Suprapubic skin (tissue), 4 donors: ENCODE data around the gene DEK. TPM values are rescaled to one million over a fixed set of nuclear protein-coding genes. Genes with fewer than 3 reads are reported as not detected.
"Not testable (repeated sequence)": the region's sequence is repeated elsewhere in the genome, so short reads cannot be mapped to it uniquely, and the experiment has no call there.

Experiments
- DNase-seq, 2 donors: peaks; one replicate each; pipeline ENCODE4 v3.0.0-alpha.2; 2019; ENCODE audit warnings: low spot score in 2 of 2
- H3K27ac ChIP-seq: fragments of 200-600 bp; sonication (generic); one replicate; pipeline ENCODE4 v1.5.1; 2019
- H3K27me3 ChIP-seq: fragments of 200-600 bp; sonication (generic); one replicate; pipeline ENCODE4 v1.5.1; 2019
- H3K36me3 ChIP-seq: fragments of 200-600 bp; sonication (generic); one replicate; pipeline ENCODE4 v1.5.1; 2019
- H3K4me1 ChIP-seq: fragments of 200-600 bp; sonication (generic); one replicate; pipeline ENCODE4 v1.5.1; 2019
- H3K4me3 ChIP-seq: fragments of 200-600 bp; sonication (generic); one replicate; pipeline ENCODE4 v1.5.1; 2019; ENCODE audit warnings: mild to moderate bottlenecking
- H3K9me3 ChIP-seq: fragments of 200-600 bp; sonication (generic); one replicate; pipeline ENCODE4 v1.5.1; 2019
- CTCF ChIP-seq, 2 donors: fragments of 200-600 bp in 1 of 2; fragments of 450-650 bp in 1 of 2; sonication (generic) in 1 of 2; IDR thresholded peaks; one replicate each; pipeline ENCODE4 v1.5.1; 2016 to 2019; ENCODE audit warnings: antibody characterized with exemption in 2 of 2, mild to moderate bottlenecking in 1 of 2, moderate library complexity in 1 of 2
- EP300 ChIP-seq: sonication (generic); formaldehyde crosslinking; IDR thresholded peaks from one replicate; pipeline ENCODE4 v1.6.1; 2017; ENCODE audit warnings: antibody characterized with exemption
- POLR2A ChIP-seq, 2 donors: fragments of 450-650 bp; IDR thresholded peaks; one replicate each; pipeline ENCODE4 v1.6.1; 2017; ENCODE audit warnings: antibody characterized with exemption in 2 of 2, mild to moderate bottlenecking in 2 of 2, moderate library complexity in 2 of 2
- POLR2AphosphoS5 ChIP-seq, 3 donors: sonication (generic); formaldehyde crosslinking; IDR thresholded peaks; one replicate each; pipeline ENCODE4 v1.6.1; 2017; ENCODE audit warnings: antibody characterized with exemption in 3 of 3
- WGBS: methylation state at CpG from one replicate; pipeline ENCODE4 v1.1.5; 2018; 5-methylcytosine and 5-hydroxymethylcytosine counted together
- total RNA-seq, 4 donors: library from RNA; depleted of rRNA; stranded (reverse); fragments of >200 nt; gene quantifications; one replicate each; pipeline ENCODE4 v1.1.0, GENCODE V29; 2016

DEK gene, protein sequence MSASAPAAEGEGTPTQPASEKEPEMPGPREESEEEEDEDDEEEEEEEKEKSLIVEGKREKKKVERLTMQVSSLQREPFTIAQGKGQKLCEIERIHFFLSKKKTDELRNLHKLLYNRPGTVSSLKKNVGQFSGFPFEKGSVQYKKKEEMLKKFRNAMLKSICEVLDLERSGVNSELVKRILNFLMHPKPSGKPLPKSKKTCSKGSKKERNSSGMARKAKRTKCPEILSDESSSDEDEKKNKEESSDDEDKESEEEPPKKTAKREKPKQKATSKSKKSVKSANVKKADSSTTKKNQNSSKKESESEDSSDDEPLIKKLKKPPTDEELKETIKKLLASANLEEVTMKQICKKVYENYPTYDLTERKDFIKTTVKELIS
- 10 to 100 TPM; 57.6 to 90.3 (median 64.4) TPM for total RNA-seq

DNA sequence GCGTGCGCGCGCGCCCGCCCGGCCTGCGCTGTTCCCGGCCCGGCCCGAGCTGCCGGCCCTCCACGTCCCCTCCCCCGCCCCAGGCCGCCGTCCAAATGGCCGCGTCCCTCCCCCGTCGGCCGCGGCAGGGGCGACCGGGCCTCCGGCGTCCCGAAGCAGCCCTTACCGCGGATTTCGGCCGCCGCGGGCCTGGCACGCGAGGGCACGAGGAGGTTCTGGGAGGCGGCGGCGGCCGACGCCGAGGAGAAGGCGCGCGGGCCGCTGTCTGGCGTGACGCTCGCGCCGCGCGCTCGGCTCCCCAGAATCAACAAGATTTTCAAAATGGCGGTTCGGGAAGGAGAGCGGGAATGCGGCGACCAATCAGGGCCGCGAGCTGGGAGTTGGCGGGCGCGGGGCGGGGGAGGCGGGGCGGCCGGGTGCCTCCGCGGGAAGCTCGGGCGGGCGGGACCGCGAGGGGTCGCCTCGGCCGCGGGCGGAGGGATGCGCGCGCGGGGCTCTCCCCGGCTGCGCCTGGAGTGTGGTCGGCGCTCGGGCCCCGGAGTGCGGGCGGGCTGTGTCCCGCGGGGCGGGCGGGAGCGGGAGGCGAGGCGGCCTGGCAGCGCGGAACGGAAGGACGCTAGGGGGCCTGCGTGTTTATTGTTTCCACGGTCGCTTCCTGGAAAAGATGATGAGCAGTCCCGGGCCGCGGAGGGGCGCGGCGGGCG is at the start of gene DEK:
Gene DEK, minus strand, starts transcription at position 312 of the 704 bp plus-strand sequence. CDS start 543 bp downstream, outside the sequence.
- no peaks in the 10 kb centered on the region for H3K9me3 ChIP-seq
- peak; percentile 91 to 92 for DNase-seq
- no peaks in the 10 kb centered on the region for H3K36me3 ChIP-seq
- H3K4me1 ChIP-seq: peaks cover 47% of the 10 kb centered on the region
- WGBS: 3% methylated on average over 21 of the region's 113 CpGs
- peak within 1 kb of the TSS; percentile 96 for H3K4me3 ChIP-seq
- H3K27me3 ChIP-seq: no peaks in the 10 kb centered on the region
- TF ChIP-seq EP300 (no peak), POLR2A (IDR thresholded peaks at IDR 0.05) (no peak), POLR2AphosphoS5 (IDR thresholded peaks at IDR 0.05) (peak in 2 of 3 donors; percentile 30), CTCF (IDR thresholded peaks at IDR 0.05) (peak; percentile 7 to 69)
- H3K27ac ChIP-seq: peak within 1 kb of the TSS; percentile 100

DNA sequence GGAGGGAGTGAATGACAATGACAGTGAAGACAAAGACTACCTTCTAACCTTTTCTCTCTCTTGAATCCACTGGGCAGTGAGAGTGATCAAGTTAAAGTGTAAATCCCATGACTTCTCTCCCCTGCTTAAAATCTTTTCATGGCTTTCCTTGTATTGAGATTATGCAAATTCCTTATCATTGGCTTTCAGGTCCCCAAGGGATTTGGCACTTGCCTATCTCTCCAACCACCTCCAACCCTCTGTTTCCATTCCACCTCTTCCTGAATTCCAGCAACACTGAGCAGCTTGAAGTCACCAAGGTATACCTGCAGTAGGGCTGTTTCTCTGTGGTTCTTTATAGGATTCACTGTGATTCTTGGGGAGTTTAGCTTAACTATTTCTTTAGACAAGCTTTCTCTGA is 48.0 kb upstream of the DEK start:
- Histone ChIP-seq H3K4me3 (no peak overlapping the region), H3K9me3 (no peaks in the 10 kb centered on the region), H3K27ac (no peak overlapping the region), H3K4me1 (no peaks in the 10 kb centered on the region), H3K36me3 (no peaks in the 10 kb centered on the region), H3K27me3 (no peaks in the 10 kb centered on the region)
- TF ChIP-seq EP300 (no peak), POLR2AphosphoS5 (IDR thresholded peaks at IDR 0.05) (no peak), CTCF (IDR thresholded peaks at IDR 0.05) (no peak), POLR2A (IDR thresholded peaks at IDR 0.05) (no peak)
- no peak for DNase-seq

- DNase-seq, H3K9me3 ChIP-seq, H3K4me1 ChIP-seq, H3K27ac ChIP-seq, H3K36me3 ChIP-seq, H3K27me3 ChIP-seq, H3K4me3 ChIP-seq: not testable (repeated sequence)
- WGBS: 71% methylated on average over 8 of the region's 8 CpGs
These were observed 45.7 kb upstream of the DEK start for GRCh38 chr6:18310010-18310409.

GRCh38 chr6:18309046-18309445 is 44.7 kb upstream of the DEK start:
- Histone ChIP-seq H3K4me1 (no peaks in the 10 kb centered on the region), H3K9me3 (no peaks in the 10 kb centered on the region), H3K36me3 (no peaks in the 10 kb centered on the region), H3K4me3 (no peak overlapping the region), H3K27me3 (no peaks in the 10 kb centered on the region), H3K27ac (no peak overlapping the region)
- TF ChIP-seq CTCF (IDR thresholded peaks at IDR 0.05): no peak
- TF ChIP-seq POLR2A (IDR thresholded peaks at IDR 0.05): no peak
- no peak for TF ChIP-seq POLR2AphosphoS5 (IDR thresholded peaks at IDR 0.05)
- no peak for TF ChIP-seq EP300
- WGBS: 92% methylated on average over 5 of the region's 5 CpGs
- DNase-seq: no peak

DNA sequence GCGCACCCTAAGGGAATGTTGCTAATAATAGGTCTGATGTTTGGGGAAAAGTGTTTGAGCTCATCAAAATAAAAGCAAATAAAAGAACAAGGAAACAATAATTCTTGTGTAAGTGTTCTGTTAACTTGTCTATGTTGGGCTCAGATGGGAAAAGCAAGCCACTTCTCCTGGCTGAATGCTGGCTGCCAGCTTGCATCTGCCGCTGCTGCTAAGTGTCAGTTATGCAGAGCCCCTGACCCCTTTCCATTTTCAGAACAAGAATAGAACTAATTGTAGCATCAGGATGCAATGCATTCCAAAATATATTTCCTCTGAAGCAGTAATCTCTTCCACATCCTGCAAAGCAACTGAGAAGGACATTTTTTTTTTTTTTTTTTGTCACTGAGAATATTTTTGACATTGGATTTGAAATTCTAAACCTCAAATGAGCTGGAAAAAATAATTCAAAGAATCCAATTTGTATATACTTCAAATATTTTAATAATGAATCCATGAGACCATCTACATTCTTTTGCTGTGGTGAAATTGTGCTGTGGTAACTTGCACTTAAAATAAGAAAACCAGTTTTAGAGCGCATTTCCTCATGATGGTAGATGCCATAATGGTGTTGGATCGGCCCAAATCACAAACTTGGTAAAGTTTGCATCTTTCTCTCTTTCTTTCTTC is 43.9 kb upstream of the DEK start:
- Histone ChIP-seq H3K4me3 (no peak overlapping the region), H3K9me3 (no peaks in the 10 kb centered on the region), H3K27me3 (no peaks in the 10 kb centered on the region), H3K36me3 (no peaks in the 10 kb centered on the region), H3K27ac (no peak overlapping the region), H3K4me1 (no peaks in the 10 kb centered on the region)
- TF ChIP-seq POLR2AphosphoS5 (IDR thresholded peaks at IDR 0.05) (no peak), POLR2A (IDR thresholded peaks at IDR 0.05) (no peak), EP300 (no peak), CTCF (IDR thresholded peaks at IDR 0.05) (no peak)
- no peak for DNase-seq
- WGBS: 77% methylated on average over 4 of the region's 4 CpGs
